ENCODE measurements around the gene TICAM1. TPM values are rescaled to one million over a fixed set of nuclear protein-coding genes. Genes with fewer than 3 reads are reported as not detected.
A peak's percentile ranks its signal among the peaks of the same experiment; 100 is the strongest.

Gene TICAM1
- total and polyA plus RNA-seq, 2 of the 13 experiments (the other 11 are each of a cell fraction or from before 2014, with no cell fraction given) = 0.33 to 0.95 TPM

DNA sequence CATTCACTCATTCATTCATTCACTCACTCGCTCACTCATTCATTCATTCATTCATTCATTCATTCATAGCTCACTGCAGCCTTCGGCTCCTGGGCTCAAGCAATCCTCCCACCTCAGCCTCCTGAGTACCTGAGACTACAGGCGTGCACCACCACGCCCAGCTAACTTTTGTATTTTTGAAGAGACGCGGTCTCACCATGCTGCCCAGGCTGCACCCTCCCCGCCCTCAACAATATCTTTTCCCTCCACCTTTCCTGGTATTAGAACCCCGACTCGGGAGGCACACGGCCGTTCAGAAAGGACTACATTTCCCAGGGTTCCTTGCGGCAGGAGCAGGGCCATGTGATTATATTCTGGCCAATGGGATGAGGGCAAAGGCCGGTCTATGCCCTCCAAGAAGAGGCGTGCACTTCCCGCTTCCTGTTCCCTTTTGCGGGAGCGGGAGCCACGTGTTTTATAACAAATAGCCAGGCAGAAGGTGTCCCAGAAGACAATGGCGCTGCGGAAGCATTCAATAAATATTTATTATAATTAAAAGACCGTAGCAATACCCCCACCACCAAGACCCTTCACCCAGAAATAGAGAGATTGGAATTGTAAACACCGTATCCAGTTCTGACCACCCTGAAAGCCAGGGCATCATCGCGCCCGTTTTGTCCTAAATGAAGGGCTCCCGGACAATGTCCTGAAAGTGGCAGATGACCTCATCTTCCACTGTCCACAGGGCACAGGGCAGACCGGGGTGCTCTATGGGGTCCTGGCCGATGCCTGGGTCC, 15.9 kb downstream of the TICAM1 start (continued):
- TF ChIP-seq SIN3B (IDR thresholded peaks at IDR 0.05; ENCODE audit: low read length) (no peak), HDAC2 (CRISPR knock-in tag; IDR thresholded peaks at IDR 0.05) (peak; percentile 57; the same call in 1 of the 2 replicates), HOXA3 (CRISPR knock-in tag; IDR thresholded peaks at IDR 0.05) (peak; percentile 67; the same call in 1 of the 2 replicates), ZFYVE20 (CRISPR knock-in tag; IDR thresholded peaks at IDR 0.05; ENCODE audit: borderline replicate concordance, low read depth) (no peak), FOXM1 (CRISPR knock-in tag; IDR thresholded peaks at IDR 0.05) (no peak), ZNF234 (CRISPR knock-in tag; conservative IDR thresholded peaks at IDR 0.05) (no peak), SOX6 (IDR thresholded peaks at IDR 0.05) (no peak), SOX6 (CRISPR knock-in tag; IDR thresholded peaks at IDR 0.05) (no peak), IRF2 (CRISPR knock-in tag; IDR thresholded peaks at IDR 0.05) (peak; percentile 58; the same call in 1 of the 2 replicates), NFKB2 (CRISPR knock-in tag; IDR thresholded peaks at IDR 0.05; ENCODE audit: borderline replicate concordance) (no peak), ETV5 (CRISPR knock-in tag; IDR thresholded peaks at IDR 0.05; ENCODE audit: borderline replicate concordance) (peak; percentile 36; the same call in 1 of the 2 replicates), JUN (CRISPR knock-in tag; IDR thresholded peaks at IDR 0.05) (no peak), SKI (IDR thresholded peaks at IDR 0.05; ENCODE audit: partially characterized antibody) (no peak), CCAR2 (optimal IDR thresholded peaks at IDR 0.05; ENCODE audit: low read depth, low read length) (no peak), ZNF670 (CRISPR knock-in tag; IDR thresholded peaks at IDR 0.05; ENCODE audit: borderline replicate concordance) (no peak), CREB1 (IDR thresholded peaks at IDR 0.05) (no peak), CREB1 (CRISPR knock-in tag; IDR thresholded peaks at IDR 0.05) (peak; percentile 77), TEAD3 (CRISPR knock-in tag; optimal IDR thresholded peaks at IDR 0.05; ENCODE audit: borderline replicate concordance) (peak; percentile 47), CREM (IDR thresholded peaks at IDR 0.05) (peak; percentile 77), CREM (CRISPR knock-in tag; IDR thresholded peaks at IDR 0.05) (no peak), MAFG (CRISPR knock-in tag; IDR thresholded peaks at IDR 0.05) (no peak), NR2F1 (CRISPR knock-in tag; IDR thresholded peaks at IDR 0.05) (no peak; a peak in 1 of 4 replicates)
- TF ChIP-seq, protein P1, sequence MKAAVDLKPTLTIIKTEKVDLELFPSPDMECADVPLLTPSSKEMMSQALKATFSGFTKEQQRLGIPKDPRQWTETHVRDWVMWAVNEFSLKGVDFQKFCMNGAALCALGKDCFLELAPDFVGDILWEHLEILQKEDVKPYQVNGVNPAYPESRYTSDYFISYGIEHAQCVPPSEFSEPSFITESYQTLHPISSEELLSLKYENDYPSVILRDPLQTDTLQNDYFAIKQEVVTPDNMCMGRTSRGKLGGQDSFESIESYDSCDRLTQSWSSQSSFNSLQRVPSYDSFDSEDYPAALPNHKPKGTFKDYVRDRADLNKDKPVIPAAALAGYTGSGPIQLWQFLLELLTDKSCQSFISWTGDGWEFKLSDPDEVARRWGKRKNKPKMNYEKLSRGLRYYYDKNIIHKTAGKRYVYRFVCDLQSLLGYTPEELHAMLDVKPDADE (CRISPR knock-in tag; IDR thresholded peaks at IDR 0.05) = no peak
- TF ChIP-seq, protein P2, sequence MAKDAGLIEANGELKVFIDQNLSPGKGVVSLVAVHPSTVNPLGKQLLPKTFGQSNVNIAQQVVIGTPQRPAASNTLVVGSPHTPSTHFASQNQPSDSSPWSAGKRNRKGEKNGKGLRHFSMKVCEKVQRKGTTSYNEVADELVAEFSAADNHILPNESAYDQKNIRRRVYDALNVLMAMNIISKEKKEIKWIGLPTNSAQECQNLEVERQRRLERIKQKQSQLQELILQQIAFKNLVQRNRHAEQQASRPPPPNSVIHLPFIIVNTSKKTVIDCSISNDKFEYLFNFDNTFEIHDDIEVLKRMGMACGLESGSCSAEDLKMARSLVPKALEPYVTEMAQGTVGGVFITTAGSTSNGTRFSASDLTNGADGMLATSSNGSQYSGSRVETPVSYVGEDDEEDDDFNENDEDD (CRISPR knock-in tag; IDR thresholded peaks at IDR 0.05; ENCODE audit: borderline replicate concordance) = peak; percentile 95; the same call in 1 of the 2 replicates
- TF ChIP-seq, protein P3, sequence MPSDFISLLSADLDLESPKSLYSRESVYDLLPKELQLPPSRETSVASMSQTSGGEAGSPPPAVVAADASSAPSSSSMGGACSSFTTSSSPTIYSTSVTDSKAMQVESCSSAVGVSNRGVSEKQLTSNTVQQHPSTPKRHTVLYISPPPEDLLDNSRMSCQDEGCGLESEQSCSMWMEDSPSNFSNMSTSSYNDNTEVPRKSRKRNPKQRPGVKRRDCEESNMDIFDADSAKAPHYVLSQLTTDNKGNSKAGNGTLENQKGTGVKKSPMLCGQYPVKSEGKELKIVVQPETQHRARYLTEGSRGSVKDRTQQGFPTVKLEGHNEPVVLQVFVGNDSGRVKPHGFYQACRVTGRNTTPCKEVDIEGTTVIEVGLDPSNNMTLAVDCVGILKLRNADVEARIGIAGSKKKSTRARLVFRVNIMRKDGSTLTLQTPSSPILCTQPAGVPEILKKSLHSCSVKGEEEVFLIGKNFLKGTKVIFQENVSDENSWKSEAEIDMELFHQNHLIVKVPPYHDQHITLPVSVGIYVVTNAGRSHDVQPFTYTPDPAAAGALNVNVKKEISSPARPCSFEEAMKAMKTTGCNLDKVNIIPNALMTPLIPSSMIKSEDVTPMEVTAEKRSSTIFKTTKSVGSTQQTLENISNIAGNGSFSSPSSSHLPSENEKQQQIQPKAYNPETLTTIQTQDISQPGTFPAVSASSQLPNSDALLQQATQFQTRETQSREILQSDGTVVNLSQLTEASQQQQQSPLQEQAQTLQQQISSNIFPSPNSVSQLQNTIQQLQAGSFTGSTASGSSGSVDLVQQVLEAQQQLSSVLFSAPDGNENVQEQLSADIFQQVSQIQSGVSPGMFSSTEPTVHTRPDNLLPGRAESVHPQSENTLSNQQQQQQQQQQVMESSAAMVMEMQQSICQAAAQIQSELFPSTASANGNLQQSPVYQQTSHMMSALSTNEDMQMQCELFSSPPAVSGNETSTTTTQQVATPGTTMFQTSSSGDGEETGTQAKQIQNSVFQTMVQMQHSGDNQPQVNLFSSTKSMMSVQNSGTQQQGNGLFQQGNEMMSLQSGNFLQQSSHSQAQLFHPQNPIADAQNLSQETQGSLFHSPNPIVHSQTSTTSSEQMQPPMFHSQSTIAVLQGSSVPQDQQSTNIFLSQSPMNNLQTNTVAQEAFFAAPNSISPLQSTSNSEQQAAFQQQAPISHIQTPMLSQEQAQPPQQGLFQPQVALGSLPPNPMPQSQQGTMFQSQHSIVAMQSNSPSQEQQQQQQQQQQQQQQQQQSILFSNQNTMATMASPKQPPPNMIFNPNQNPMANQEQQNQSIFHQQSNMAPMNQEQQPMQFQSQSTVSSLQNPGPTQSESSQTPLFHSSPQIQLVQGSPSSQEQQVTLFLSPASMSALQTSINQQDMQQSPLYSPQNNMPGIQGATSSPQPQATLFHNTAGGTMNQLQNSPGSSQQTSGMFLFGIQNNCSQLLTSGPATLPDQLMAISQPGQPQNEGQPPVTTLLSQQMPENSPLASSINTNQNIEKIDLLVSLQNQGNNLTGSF (CRISPR knock-in tag; IDR thresholded peaks at IDR 0.05) = no peak

All from HepG2 (cell line).